Measurements from ENCODE around the gene TMEM235. TPM values are rescaled to one million over a fixed set of nuclear protein-coding genes. Genes with fewer than 3 reads are reported as not detected.

The TMEM235 gene
- total RNA-seq, 4 donors from 2014 or later = not detected

GRCh38 chr17:78225088-78225865 lies 6.2 kb upstream of the TMEM235 start:
- Histone ChIP-seq H3K27me3 (no peaks in the 10 kb centered on the region), H3K4me3 (replicated peaks in 1 of 3) (no peak overlapping the region), H3K27ac (no peak overlapping the region), H3K4me1 (no peaks in the 10 kb centered on the region), H3K9me3 (no peaks in the 10 kb centered on the region), H3K36me3 (no peaks in the 10 kb centered on the region)
- 87 to 92% methylated on average over 16 of the region's 16 CpGs for WGBS, 2 donors
- intact Hi-C loops (cut with DNase I) = no loop called here
- TF ChIP-seq POLR2A (IDR thresholded peaks at IDR 0.05) = no peak
- no peak for TF ChIP-seq CTCF (IDR thresholded peaks at IDR 0.05)
- no peak for DNase-seq

GRCh38 chr17:78226055-78226758 lies 5.2 kb upstream of the TMEM235 start:
- Histone ChIP-seq H3K27me3 (no peaks in the 10 kb centered on the region), H3K27ac (no peak overlapping the region), H3K4me3 (replicated peaks in 1 of 3) (no peak overlapping the region), H3K4me1 (no peaks in the 10 kb centered on the region), H3K9me3 (no peaks in the 10 kb centered on the region), H3K36me3 (no peaks in the 10 kb centered on the region)
- intact Hi-C loops (cut with DNase I) = no loop called here
- TF ChIP-seq POLR2A (IDR thresholded peaks at IDR 0.05) (no peak), CTCF (IDR thresholded peaks at IDR 0.05) (no peak)
- WGBS, 2 donors = 63 to 77% methylated on average over 12 of the region's 12 CpGs
- DNase-seq = no peak

GRCh38 chr17:78226759-78227454 lies 4.5 kb upstream of the TMEM235 start:
- no peak overlapping the region for H3K27ac ChIP-seq
- H3K27me3 ChIP-seq = no peaks in the 10 kb centered on the region
- no peaks in the 10 kb centered on the region for H3K4me1 ChIP-seq
- 69 to 77% methylated on average over 20 of the region's 20 CpGs for WGBS, 2 donors
- intact Hi-C loops (cut with DNase I) = no loop called here
- H3K36me3 ChIP-seq = no peaks in the 10 kb centered on the region
- no peak for DNase-seq
- no peaks in the 10 kb centered on the region for H3K9me3 ChIP-seq
- no peak for TF ChIP-seq CTCF (IDR thresholded peaks at IDR 0.05)
- TF ChIP-seq POLR2A (IDR thresholded peaks at IDR 0.05) = no peak
- H3K4me3 ChIP-seq (replicated peaks in 1 of 3) = no peak overlapping the region

GRCh38 chr17:78227455-78227916 lies 3.9 kb upstream of the TMEM235 start:
- TF ChIP-seq POLR2A (IDR thresholded peaks at IDR 0.05) (no peak), CTCF (IDR thresholded peaks at IDR 0.05) (no peak)
- intact Hi-C loops (cut with DNase I) = no loop called here
- DNase-seq = no peak
- Histone ChIP-seq H3K4me1 (no peaks in the 10 kb centered on the region), H3K4me3 (replicated peaks in 1 of 3) (no peak overlapping the region), H3K9me3 (no peaks in the 10 kb centered on the region), H3K27ac (no peak overlapping the region), H3K27me3 (no peaks in the 10 kb centered on the region), H3K36me3 (no peaks in the 10 kb centered on the region)
- WGBS, 2 donors = 79 to 84% methylated on average over 10 of the region's 10 CpGs
